ENCODE data around the gene GRIN2A. TPM values are rescaled to one million over a fixed set of nuclear protein-coding genes. Genes with fewer than 3 reads are reported as not detected.
"Not testable (repeated sequence)": the region's sequence is repeated elsewhere in the genome, so short reads cannot be mapped to it uniquely, and the experiment has no call there.

The GRIN2A gene
- total RNA-seq, 1 donor from 2014 or later = under 0.01 TPM

DNA sequence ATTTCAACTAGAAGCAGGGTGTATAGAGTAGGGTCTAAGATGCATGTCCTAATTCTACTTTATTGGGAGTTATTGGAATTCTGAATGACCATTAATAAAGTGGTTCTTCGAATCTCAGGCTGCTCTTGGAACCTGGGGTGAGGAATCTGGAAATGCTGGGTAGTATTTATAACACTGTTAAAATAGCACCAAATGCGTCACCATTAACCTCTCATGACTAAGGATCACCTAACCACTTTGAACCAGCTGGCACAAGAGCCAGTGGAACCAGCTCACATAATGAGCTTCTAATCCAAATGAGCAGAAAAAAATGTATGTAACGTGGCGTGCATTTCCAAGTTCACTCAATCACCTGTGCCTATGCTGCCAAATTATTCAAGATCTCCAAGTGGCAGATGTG is 281.7 kb downstream of the GRIN2A start:
- Histone ChIP-seq H3K36me3 (ENCODE audit: control insufficient read depth, insufficient read depth, low read length) (no peaks in the 10 kb centered on the region), H3K4me3 (ENCODE audit: low read depth, low read length) (no peak overlapping the region), H3K27me3 (ENCODE audit: control insufficient read depth, insufficient read depth, low read length) (no peaks in the 10 kb centered on the region)
- TF ChIP-seq, protein P1, sequence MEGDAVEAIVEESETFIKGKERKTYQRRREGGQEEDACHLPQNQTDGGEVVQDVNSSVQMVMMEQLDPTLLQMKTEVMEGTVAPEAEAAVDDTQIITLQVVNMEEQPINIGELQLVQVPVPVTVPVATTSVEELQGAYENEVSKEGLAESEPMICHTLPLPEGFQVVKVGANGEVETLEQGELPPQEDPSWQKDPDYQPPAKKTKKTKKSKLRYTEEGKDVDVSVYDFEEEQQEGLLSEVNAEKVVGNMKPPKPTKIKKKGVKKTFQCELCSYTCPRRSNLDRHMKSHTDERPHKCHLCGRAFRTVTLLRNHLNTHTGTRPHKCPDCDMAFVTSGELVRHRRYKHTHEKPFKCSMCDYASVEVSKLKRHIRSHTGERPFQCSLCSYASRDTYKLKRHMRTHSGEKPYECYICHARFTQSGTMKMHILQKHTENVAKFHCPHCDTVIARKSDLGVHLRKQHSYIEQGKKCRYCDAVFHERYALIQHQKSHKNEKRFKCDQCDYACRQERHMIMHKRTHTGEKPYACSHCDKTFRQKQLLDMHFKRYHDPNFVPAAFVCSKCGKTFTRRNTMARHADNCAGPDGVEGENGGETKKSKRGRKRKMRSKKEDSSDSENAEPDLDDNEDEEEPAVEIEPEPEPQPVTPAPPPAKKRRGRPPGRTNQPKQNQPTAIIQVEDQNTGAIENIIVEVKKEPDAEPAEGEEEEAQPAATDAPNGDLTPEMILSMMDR (IDR thresholded peaks at IDR 0.05; ENCODE audit: insufficient read depth, low read length, poor library complexity, severe bottlenecking) = no peak
- DNase-seq (ENCODE audit: low read depth) = no peak

DNA sequence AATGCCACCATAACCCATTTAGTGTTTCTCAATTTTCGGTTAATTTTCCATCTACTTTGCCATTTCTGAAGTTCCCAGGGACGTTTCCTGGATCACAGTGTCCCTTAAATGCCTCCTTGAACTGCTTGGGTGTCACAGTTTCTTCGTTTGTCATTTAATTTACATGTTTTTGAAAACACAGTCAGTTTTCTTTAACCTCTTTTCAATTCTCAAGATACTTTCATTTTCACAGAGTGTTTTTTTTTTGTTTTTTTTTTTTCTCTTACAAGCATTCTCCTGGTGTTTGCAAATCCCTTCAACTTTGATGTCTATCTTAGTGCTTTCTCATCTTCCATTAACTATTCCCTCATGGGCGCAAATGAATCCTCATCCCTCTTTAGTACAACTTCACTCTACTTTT is 283.7 kb downstream of the GRIN2A start:
- no peak overlapping the region for H3K4me3 ChIP-seq (ENCODE audit: low read depth, low read length)
- no peak for DNase-seq (ENCODE audit: low read depth)
- TF ChIP-seq, protein P1 (IDR thresholded peaks at IDR 0.05; ENCODE audit: insufficient read depth, low read length, poor library complexity, severe bottlenecking) = no peak
- no peaks in the 10 kb centered on the region for H3K36me3 ChIP-seq (ENCODE audit: control insufficient read depth, insufficient read depth, low read length)
- no peaks in the 10 kb centered on the region for H3K27me3 ChIP-seq (ENCODE audit: control insufficient read depth, insufficient read depth, low read length)

DNA sequence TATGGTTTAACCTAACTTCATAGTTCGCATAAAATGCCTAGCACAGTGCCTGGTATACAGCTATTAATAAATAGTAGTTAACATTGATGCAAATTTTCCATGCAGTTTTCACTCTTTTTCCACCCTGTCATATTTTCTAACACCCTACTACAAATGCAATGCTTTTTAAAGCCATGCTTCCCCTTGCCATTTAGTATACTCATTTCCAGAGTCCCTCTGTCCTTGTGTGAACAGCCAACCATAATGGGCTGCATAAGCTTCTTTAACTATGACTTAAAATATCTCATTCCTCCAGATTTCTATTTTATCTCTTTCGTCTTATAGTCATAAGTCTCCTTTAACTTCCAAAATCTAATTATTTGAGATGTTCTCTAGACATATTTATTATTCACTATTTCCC is 284.1 kb downstream of the GRIN2A start:
- TF ChIP-seq, protein P1 (IDR thresholded peaks at IDR 0.05; ENCODE audit: insufficient read depth, low read length, poor library complexity, severe bottlenecking) = no peak

DNA sequence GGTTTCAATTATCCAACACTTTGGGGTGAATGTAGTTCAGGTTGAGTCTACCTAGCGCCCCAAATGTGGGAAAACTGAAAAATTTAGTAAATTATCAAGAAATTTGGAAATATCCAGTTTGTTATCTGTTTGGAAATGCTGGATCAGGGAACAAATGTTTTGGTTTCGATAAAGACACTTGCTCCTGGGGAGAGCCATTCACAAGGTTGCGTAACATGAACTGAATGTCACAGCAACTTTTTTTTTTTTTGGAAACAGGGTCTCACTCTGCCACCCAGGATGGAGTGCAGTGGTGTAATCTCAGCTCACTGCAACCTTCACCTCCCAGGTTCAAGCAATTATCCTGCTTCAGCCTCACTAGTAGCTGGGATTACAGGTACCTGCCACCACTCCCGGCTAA is 286.4 kb downstream of the GRIN2A start:
- TF ChIP-seq, protein P1 (IDR thresholded peaks at IDR 0.05; ENCODE audit: insufficient read depth, low read length, poor library complexity, severe bottlenecking) = no peak
- DNase-seq (ENCODE audit: low read depth) = no peak
- Histone ChIP-seq H3K4me3 (ENCODE audit: low read depth, low read length) (no peak overlapping the region), H3K27me3 (ENCODE audit: control insufficient read depth, insufficient read depth, low read length) (no peaks in the 10 kb centered on the region), H3K36me3 (ENCODE audit: control insufficient read depth, insufficient read depth, low read length) (no peaks in the 10 kb centered on the region)

More for the DNA sequence above, 284.1 kb downstream of the GRIN2A start:
- Histone ChIP-seq H3K4me3 (ENCODE audit: low read depth, low read length) (no peak overlapping the region), H3K27me3 (ENCODE audit: control insufficient read depth, insufficient read depth, low read length) (no peaks in the 10 kb centered on the region), H3K36me3 (ENCODE audit: control insufficient read depth, insufficient read depth, low read length) (no peaks in the 10 kb centered on the region)
- DNase-seq (ENCODE audit: low read depth) = no peak

DNA sequence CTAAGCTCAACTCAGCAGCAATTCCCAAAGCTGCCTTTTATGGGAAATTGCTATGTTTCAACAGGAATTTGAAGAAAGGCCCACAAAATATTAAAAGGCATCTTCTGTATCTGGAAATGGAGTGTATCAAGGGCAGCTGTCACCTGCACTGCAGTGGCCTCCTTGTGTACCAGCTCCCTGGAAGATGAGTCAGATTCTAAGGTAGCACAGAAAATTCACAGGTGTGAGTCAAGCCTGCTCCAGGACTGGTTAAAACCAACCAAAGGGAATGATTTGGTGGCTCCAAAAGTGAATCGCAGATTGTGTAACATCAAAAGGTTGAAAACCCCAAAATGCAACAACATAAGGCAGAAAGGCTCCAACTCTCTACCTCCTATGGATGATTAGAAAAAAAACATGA is 296.4 kb downstream of the GRIN2A start:
- TF ChIP-seq, protein P1 (IDR thresholded peaks at IDR 0.05; ENCODE audit: insufficient read depth, low read length, poor library complexity, severe bottlenecking) = no peak
- DNase-seq (ENCODE audit: low read depth) = no peak
- Histone ChIP-seq H3K36me3 (ENCODE audit: control insufficient read depth, insufficient read depth, low read length) (no peaks in the 10 kb centered on the region), H3K27me3 (ENCODE audit: control insufficient read depth, insufficient read depth, low read length) (no peaks in the 10 kb centered on the region), H3K4me3 (ENCODE audit: low read depth, low read length) (no peak overlapping the region)

DNA sequence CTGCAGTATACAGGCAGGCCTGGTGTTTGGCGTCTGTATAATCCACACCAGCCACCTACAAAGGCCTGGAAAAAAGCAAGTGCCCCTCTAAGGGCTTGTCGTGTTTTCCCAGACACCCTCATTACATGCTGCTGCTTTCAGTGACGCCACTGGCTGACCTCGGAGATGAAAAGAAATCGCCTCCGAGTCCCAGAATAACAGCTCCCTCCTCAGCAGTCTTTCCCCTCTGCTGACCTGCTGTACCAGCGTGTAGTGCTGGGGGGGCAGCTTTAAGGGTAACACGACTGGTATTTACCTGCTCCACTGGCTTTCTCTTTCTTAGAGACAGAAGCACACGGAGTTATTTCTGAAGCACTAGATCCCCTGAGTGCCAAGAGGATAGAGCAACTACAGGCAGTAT is 296.8 kb downstream of the GRIN2A start:
- Histone ChIP-seq H3K27me3 (ENCODE audit: control insufficient read depth, insufficient read depth, low read length) (no peaks in the 10 kb centered on the region), H3K4me3 (ENCODE audit: low read depth, low read length) (no peak overlapping the region), H3K36me3 (ENCODE audit: control insufficient read depth, insufficient read depth, low read length) (no peaks in the 10 kb centered on the region)
- TF ChIP-seq, protein P1 (IDR thresholded peaks at IDR 0.05; ENCODE audit: insufficient read depth, low read length, poor library complexity, severe bottlenecking) = no peak
- no peak for DNase-seq (ENCODE audit: low read depth)

DNA sequence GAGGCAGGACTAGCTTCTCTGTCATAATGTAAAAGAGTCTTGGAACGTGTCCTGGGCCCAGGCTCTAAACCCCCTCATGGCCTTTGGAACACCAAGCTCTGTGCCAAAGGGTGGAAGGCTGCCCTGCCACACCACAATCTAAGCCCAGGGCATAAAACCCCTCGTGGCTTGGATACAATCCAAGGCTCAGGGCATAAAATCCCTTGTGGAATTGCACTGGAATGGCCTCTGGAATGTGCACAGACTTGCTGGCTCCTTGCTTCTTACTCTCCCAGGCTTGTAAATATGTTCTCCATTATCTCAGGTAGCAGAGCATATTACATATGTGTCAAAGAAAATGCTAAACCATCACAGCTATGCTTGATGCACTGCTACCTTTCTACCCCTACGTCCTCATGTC is 306.2 kb downstream of the GRIN2A start:
- H3K27me3 ChIP-seq (ENCODE audit: control insufficient read depth, insufficient read depth, low read length); H3K4me3 ChIP-seq (ENCODE audit: low read depth, low read length); H3K36me3 ChIP-seq (ENCODE audit: control insufficient read depth, insufficient read depth, low read length); DNase-seq (ENCODE audit: low read depth): not testable (repeated sequence)
